Mesothelial cell of epicardium (in vitro differentiated cells): ENCODE data around the gene GMEB1. TPM values are rescaled to one million over a fixed set of nuclear protein-coding genes. Genes with fewer than 3 reads are reported as not detected.

Experiments used
- DNase-seq, 2 experiments: peaks; one replicate each; pipeline ENCODE4 v3.0.0; 2021; ENCODE audit warnings: low spot score in 2 of 2; ENCODE audit not compliant: unreplicated experiment in 2 of 2
- H3K27ac Mint-ChIP-seq: 2 replicates; pipeline ENCODE4 v1.8.0; 2021; ENCODE audit warnings: mixed read lengths
- H3K27me3 Mint-ChIP-seq: 2 replicates; pipeline ENCODE4 v1.8.0; 2021; ENCODE audit warnings: low read depth, mixed read lengths
- H3K36me3 Mint-ChIP-seq: 2 replicates; pipeline ENCODE4 v1.8.0; 2021; ENCODE audit warnings: mixed read lengths
- H3K4me1 Mint-ChIP-seq: 2 replicates; pipeline ENCODE4 v1.8.0; 2021; ENCODE audit warnings: mixed read lengths
- H3K4me3 Mint-ChIP-seq: 2 replicates; pipeline ENCODE4 v1.8.0; 2021; ENCODE audit warnings: mild to moderate bottlenecking, moderate library complexity, mixed read lengths
- H3K9me3 Mint-ChIP-seq: 2 replicates; pipeline ENCODE4 v1.8.0; 2021; ENCODE audit warnings: mixed read lengths
- CTCF ChIP-seq: fragments of 200-600 bp; sonication (generic); IDR thresholded peaks from one replicate; pipeline ENCODE4 v1.5.0; 2021; ENCODE audit warnings: antibody characterized with exemption; ENCODE audit not compliant: unreplicated experiment
- total RNA-seq: library from RNA; stranded (reverse); gene quantifications from 3 replicates; pipeline ENCODE4 v1.2.1, GENCODE V29; 2021

GMEB1 gene, protein sequence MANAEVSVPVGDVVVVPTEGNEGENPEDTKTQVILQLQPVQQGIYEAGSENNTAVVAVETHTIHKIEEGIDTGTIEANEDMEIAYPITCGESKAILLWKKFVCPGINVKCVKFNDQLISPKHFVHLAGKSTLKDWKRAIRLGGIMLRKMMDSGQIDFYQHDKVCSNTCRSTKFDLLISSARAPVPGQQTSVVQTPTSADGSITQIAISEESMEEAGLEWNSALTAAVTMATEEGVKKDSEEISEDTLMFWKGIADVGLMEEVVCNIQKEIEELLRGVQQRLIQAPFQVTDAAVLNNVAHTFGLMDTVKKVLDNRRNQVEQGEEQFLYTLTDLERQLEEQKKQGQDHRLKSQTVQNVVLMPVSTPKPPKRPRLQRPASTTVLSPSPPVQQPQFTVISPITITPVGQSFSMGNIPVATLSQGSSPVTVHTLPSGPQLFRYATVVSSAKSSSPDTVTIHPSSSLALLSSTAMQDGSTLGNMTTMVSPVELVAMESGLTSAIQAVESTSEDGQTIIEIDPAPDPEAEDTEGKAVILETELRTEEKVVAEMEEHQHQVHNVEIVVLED
- 18.6 to 20.3 TPM (median 19.1 TPM) in 3 replicates for total RNA-seq

GRCh38 chr1:28668191-28668955 lies at the start of gene GMEB1:
Gene GMEB1, plus strand, starts transcription at chr1:28668784. Its CDS starts 14,829 bp downstream, at chr1:28683613.
- Mint-ChIP-seq H3K9me3 (no peaks in the 10 kb centered on the region), H3K4me1 (peaks cover 11% of the 10 kb centered on the region), H3K36me3 (no peaks in the 10 kb centered on the region), H3K27me3 (no peaks in the 10 kb centered on the region), H3K27ac (peak within 1 kb of the TSS; percentile 100), H3K4me3 (peak within 1 kb of the TSS; percentile 84)
- no peak for TF ChIP-seq CTCF
- peak; percentile 86 for DNase-seq

GRCh38 chr1:28631713-28632112 lies 36.9 kb upstream of the GMEB1 start:
- Mint-ChIP-seq H3K27me3 (no peaks in the 10 kb centered on the region), H3K4me3 (no peak overlapping the region), H3K27ac (no peak overlapping the region), H3K36me3 (peaks cover 6% of the 10 kb centered on the region), H3K4me1 (no peaks in the 10 kb centered on the region), H3K9me3 (peaks cover 3% of the 10 kb centered on the region)
- TF ChIP-seq CTCF = no peak
- DNase-seq = no peak

DNA sequence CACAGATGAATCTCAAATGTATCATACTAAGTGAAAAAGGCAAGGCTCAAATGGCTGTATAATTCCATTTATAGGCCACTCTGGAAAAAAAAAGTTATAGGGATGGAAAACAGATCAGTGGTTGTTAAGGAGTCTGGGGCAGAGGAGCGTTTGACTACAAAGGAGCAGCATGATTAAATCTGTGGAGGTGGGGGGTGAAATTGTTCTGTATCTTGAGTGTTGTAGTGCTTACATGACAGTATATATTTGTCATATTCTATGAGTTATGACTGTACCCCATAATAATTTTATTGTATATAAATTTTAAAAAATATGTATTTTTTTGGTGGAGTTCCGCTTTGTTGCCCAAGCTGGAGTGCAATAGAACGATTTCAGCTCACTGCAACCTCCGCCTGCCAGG lies 36.0 kb upstream of the GMEB1 start:
- no peak for TF ChIP-seq CTCF
- peaks cover 6% of the 10 kb centered on the region for H3K36me3 Mint-ChIP-seq
- H3K4me1 Mint-ChIP-seq = no peaks in the 10 kb centered on the region
- H3K9me3 Mint-ChIP-seq = peaks cover 3% of the 10 kb centered on the region
- DNase-seq = no peak
- no peak overlapping the region for H3K4me3 Mint-ChIP-seq
- no peaks in the 10 kb centered on the region for H3K27me3 Mint-ChIP-seq
- no peak overlapping the region for H3K27ac Mint-ChIP-seq

- peak overlapping the region; percentile 99 for H3K4me3 Mint-ChIP-seq
- H3K36me3 Mint-ChIP-seq = no peaks in the 10 kb centered on the region
- H3K9me3 Mint-ChIP-seq = no peaks in the 10 kb centered on the region
- H3K27ac Mint-ChIP-seq = no peak overlapping the region
- H3K4me1 Mint-ChIP-seq = peaks cover 23% of the 10 kb centered on the region
- TF ChIP-seq CTCF = peak; percentile 28
- H3K27me3 Mint-ChIP-seq = no peaks in the 10 kb centered on the region
- no peak for DNase-seq
Observed at GRCh38 chr1:28640766-28641165, 27.8 kb upstream of the GMEB1 start.

GRCh38 chr1:28642056-28642846 lies 26.3 kb upstream of the GMEB1 start:
- TF ChIP-seq CTCF = no peak
- Mint-ChIP-seq H3K4me3 (peak overlapping the region; percentile 99), H3K4me1 (peaks cover 25% of the 10 kb centered on the region), H3K9me3 (no peaks in the 10 kb centered on the region), H3K27me3 (no peaks in the 10 kb centered on the region), H3K27ac (peak overlapping the region; percentile 98), H3K36me3 (no peaks in the 10 kb centered on the region)
- DNase-seq = no peak
